Right lobe of liver (tissue), 6 donors: ENCODE measurements around the gene CPNE1. TPM values are rescaled to one million over a fixed set of nuclear protein-coding genes. Genes with fewer than 3 reads are reported as not detected.
"Not testable (repeated sequence)": the region's sequence is repeated elsewhere in the genome, so short reads cannot be mapped to it uniquely, and the experiment has no call there.

Experiments
- ATAC-seq, 4 donors: fragments of 200-7000 bp; cut with Tn5 transposase; one replicate each; pipeline ENCODE4 v1.9.1; 2020; ENCODE audit warnings: mild to moderate bottlenecking in 4 of 4, moderate library complexity in 4 of 4
- DNase-seq, 3 donors: peaks; one replicate each; pipeline ENCODE4 v3.0.0-alpha.2; 2020
- H3K27ac ChIP-seq, 3 donors: fragments of 200-600 bp; one replicate each; pipeline ENCODE4 v1.8.0; 2022
- H3K27me3 ChIP-seq, 2 donors: fragments of 200-600 bp; one replicate each; pipeline ENCODE4 v1.8.0; 2022
- H3K36me3 ChIP-seq, 4 donors: fragments of 200-600 bp; sonication (generic) in 1 of 4; one replicate each; pipeline versions ENCODE4 v1.5.1 to v1.8.0; 2017 to 2022; ENCODE audit warnings: control low read depth in 1 of 4
- H3K4me1 ChIP-seq, 4 donors: fragments of 200-600 bp; sonication (generic) in 1 of 4; one replicate each; pipeline versions ENCODE4 v1.5.1 to v1.8.0; 2017 to 2022; ENCODE audit warnings: control low read depth in 1 of 4
- H3K4me3 ChIP-seq, 3 donors: fragments of 200-600 bp; one replicate each; pipeline ENCODE4 v1.8.0; 2022
- H3K9me3 ChIP-seq, 4 donors: fragments of 200-600 bp; sonication (generic) in 1 of 4; one replicate each; pipeline versions ENCODE4 v1.5.1 to v1.8.0; 2017 to 2022; ENCODE audit warnings: control low read depth in 1 of 4
- CTCF ChIP-seq, 4 donors: fragments of 200-600 bp in 3 of 4; fragments of 450-650 bp in 1 of 4; IDR thresholded peaks; one replicate each; pipeline versions ENCODE4 v1.5.1 to v1.8.0; 2016 to 2022; ENCODE audit warnings: antibody characterized with exemption in 4 of 4, mild to moderate bottlenecking in 2 of 4
- POLR2A ChIP-seq: fragments of 450-650 bp; IDR thresholded peaks from one replicate; pipeline ENCODE4 v1.6.1; 2017; ENCODE audit warnings: antibody characterized with exemption, mild to moderate bottlenecking
- WGBS: methylation state at CpG from one replicate; pipeline ENCODE4 v1.1.6; 2018; ENCODE audit warnings: low coverage, low lambda C conversion rate; ENCODE audit not compliant: insufficient coverage; ENCODE audit errors: missing lambda C conversion rate; 5-methylcytosine and 5-hydroxymethylcytosine counted together
- intact Hi-C, 2 donors: fragments of 100-400 bp; cut with DNase I; formaldehyde crosslinking; loops; one replicate each; pipeline versions ENCODE4 v1.11.2 to v1.14.1; 2022
- long read RNA-seq: library from polyadenylated mRNA; unstranded; transcript quantifications from one replicate; pipeline ENCODE4 v2.0.0, GENCODE V29; 2019
- total RNA-seq, 6 experiments: library from RNA; depleted of rRNA in 2 of 6; stranded (reverse); fragments of >200 nt in 2 of 6; fragmentation: NEBNext Ultra II Directional in 3 of 6; extraction: Animal tissue kit (Norgen Biotek cat#: 25700) in 3 of 6; gene quantifications; one replicate each; pipeline versions ENCODE4 v1.1.0 to v1.2.4, GENCODE V29; 2016 to 2023
- donor health status: DM: no; HTN: yes; CAD: no.
- donor health status: DM: no; HTN: no; CAD: no.
- donor health status: DM: no; HTN: no; CAD: no.
- donor health status: DM: no; HTN: yes; CAD: no.
- donor health status: DM: no; HTN: yes; CAD: no.

Gene CPNE1
- 10 to 100 TPM; 35.5 to 72.0 (median 53.3) TPM for total RNA-seq
- long read RNA-seq, partial matches to known transcripts = 0 of 7 reads
- long read RNA-seq, other reads (novel, unspliced or antisense) = 4 of 7 reads

GRCh38 chr20:35664466-35665206 lies at the start of gene CPNE1, which contains the start of gene RBM12:
Gene CPNE1 (minus strand): TSS chr20:35664900. CDS start chr20:35632923, 31,977 bp downstream.
Gene RBM12 (minus strand): TSS chr20:35664900. CDS start chr20:35655322, 9,578 bp downstream.
- peak; percentile 95 for ATAC-seq
- WGBS = 0% methylated on average over 12 of the region's 61 CpGs
- intact Hi-C loops = no loop called here

GRCh38 chr20:35714127-35714526 lies 49.4 kb upstream of the CPNE1 start:
- no peak for DNase-seq
- intact Hi-C loops = loop anchor here in 1 of 2 donors (10.0 kb wide), 1 partner anchor 171 kb away; no protein-coding TSS in a partner anchor
- Histone ChIP-seq H3K4me3 (no peak overlapping the region), H3K36me3 (peaks cover 28 to 100% (median 72%) of the 10 kb centered on the region in 4 donors), H3K4me1 (no peaks in the 10 kb centered on the region), H3K27me3 (no peaks in the 10 kb centered on the region), H3K27ac (no peak overlapping the region), H3K9me3 (no peaks in the 10 kb centered on the region)
- TF ChIP-seq CTCF (IDR thresholded peaks at IDR 0.05) (no peak), POLR2A (no peak)
- WGBS = 78% methylated on average over 4 of the region's 4 CpGs
- no peak for ATAC-seq

More at GRCh38 chr20:35664466-35665206, at the start of gene CPNE1, which contains the start of gene RBM12:
- peak; percentile 92 to 95 (median 92) for DNase-seq
- Histone ChIP-seq H3K36me3 (peaks cover 0 to 14% (median 1%) of the 10 kb centered on the region in 4 donors), H3K4me3 (peak within 1 kb of the TSS; percentile 80 to 93 (median 93)), H3K9me3 (no peaks in the 10 kb centered on the region), H3K27ac (peak within 1 kb of the TSS; percentile 97 to 100 (median 98)), H3K4me1 (peaks cover 0 to 35% (median 12%) of the 10 kb centered on the region in 4 donors), H3K27me3 (no peaks in the 10 kb centered on the region)
- TF ChIP-seq CTCF (IDR thresholded peaks at IDR 0.05) = no peak
- peak; percentile 83 for TF ChIP-seq POLR2A

- H3K27ac ChIP-seq, H3K9me3 ChIP-seq, DNase-seq, H3K27me3 ChIP-seq, H3K4me3 ChIP-seq, H3K4me1 ChIP-seq: not testable (repeated sequence)
- peak in 1 of 4 donors; percentile 18 for ATAC-seq
- intact Hi-C loops = loop anchor here in 1 of 2 donors (10.0 kb wide), 1 partner anchor 172 kb away; no protein-coding TSS in a partner anchor
- H3K36me3 ChIP-seq = peaks cover 29 to 99% (median 71%) of the 10 kb centered on the region in 4 donors
- WGBS = 78% methylated on average over 7 of the region's 9 CpGs
Observed at GRCh38 chr20:35713120-35713519, 48.4 kb upstream of the CPNE1 start.

- no peaks in the 10 kb centered on the region for H3K9me3 ChIP-seq
- H3K27me3 ChIP-seq = no peaks in the 10 kb centered on the region
- no peak for TF ChIP-seq POLR2A
- no peak for TF ChIP-seq CTCF (IDR thresholded peaks at IDR 0.05)
- H3K4me3 ChIP-seq = no peak overlapping the region
- H3K27ac ChIP-seq = no peak overlapping the region
- intact Hi-C loops = loop anchor here in 1 of 2 donors (10.0 kb wide), 1 partner anchor 173 kb away; no protein-coding TSS in a partner anchor
- H3K4me1 ChIP-seq = no peaks in the 10 kb centered on the region
- H3K36me3 ChIP-seq = peaks cover 29 to 99% (median 66%) of the 10 kb centered on the region in 4 donors
- no peak for DNase-seq
- 64% methylated on average over 4 of the region's 6 CpGs for WGBS
- ATAC-seq = no peak
Observed at GRCh38 chr20:35711588-35712209, 47.0 kb upstream of the CPNE1 start.
